A673 (cell line): ENCODE data around the gene KLHL5.

Experiments
- EZH2 ChIP-seq: fragments of 200-600 bp; sonication (generic); IDR thresholded peaks from 2 replicates; pipeline ENCODE4 v1.6.1; 2017; ENCODE audit warnings: borderline replicate concordance, low read depth, mild to moderate bottlenecking, mixed read lengths, antibody characterized with exemption, low read length; ENCODE audit not compliant: poor library complexity, severe bottlenecking
- TF ChIP-seq, protein P1 (sequence below): fragments of 300-800, 200-600 bp; sonication (generic); conservative IDR thresholded peaks from 2 replicates; pipeline ENCODE4 v1.5.1; 2017; ENCODE audit warnings: low read depth, mild to moderate bottlenecking, antibody characterized with exemption, low read length, moderate library complexity, mixed read lengths

DNA sequence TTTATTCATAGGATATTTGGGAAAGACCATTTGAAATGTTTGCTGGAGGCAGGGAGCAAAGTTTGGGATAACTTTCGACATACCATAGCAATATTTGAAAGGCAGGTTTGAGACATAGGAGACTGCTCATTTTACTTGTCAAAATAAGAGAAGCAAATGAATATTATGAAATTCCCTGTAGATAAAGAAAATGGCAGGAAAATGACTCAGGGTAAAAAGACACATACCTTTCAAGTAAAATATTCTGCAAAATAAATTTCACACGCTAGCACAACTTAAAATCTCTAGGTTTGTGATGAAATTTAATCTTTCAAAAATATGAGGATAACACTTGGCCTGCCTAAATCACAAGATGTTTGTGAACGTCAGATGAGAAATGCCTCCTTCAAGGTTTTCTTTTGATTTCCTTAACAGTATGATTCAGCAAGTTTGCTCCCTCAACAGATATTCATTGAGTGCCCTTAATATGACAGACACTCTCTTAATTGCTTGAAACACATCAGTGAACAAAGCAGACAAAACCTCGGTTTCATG, 36.4 kb upstream of the KLHL5 start:
- TF ChIP-seq, protein P1, sequence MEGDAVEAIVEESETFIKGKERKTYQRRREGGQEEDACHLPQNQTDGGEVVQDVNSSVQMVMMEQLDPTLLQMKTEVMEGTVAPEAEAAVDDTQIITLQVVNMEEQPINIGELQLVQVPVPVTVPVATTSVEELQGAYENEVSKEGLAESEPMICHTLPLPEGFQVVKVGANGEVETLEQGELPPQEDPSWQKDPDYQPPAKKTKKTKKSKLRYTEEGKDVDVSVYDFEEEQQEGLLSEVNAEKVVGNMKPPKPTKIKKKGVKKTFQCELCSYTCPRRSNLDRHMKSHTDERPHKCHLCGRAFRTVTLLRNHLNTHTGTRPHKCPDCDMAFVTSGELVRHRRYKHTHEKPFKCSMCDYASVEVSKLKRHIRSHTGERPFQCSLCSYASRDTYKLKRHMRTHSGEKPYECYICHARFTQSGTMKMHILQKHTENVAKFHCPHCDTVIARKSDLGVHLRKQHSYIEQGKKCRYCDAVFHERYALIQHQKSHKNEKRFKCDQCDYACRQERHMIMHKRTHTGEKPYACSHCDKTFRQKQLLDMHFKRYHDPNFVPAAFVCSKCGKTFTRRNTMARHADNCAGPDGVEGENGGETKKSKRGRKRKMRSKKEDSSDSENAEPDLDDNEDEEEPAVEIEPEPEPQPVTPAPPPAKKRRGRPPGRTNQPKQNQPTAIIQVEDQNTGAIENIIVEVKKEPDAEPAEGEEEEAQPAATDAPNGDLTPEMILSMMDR, result no peak
- no peak for TF ChIP-seq EZH2
